Left ventricle myocardium superior (tissue), 1 donor: ENCODE results near the gene UPK3BL1. TPM values are rescaled to one million over a fixed set of nuclear protein-coding genes. Genes with fewer than 3 reads are reported as not detected.
"Not testable (repeated sequence)": the region's sequence is repeated elsewhere in the genome, so short reads cannot be mapped to it uniquely, and the experiment has no call there.

Experiments
- ATAC-seq: fragments of 200-7000 bp; cut with Tn5 transposase; one replicate; pipeline ENCODE4 v1.9.1; 2020; ENCODE audit warnings: mild to moderate bottlenecking, moderate library complexity
- DNase-seq: peaks from one replicate; pipeline ENCODE4 v3.0.0-alpha.2; 2020
- intact Hi-C: fragments of 100-400 bp; cut with micrococcal nuclease; formaldehyde crosslinking; loops from one replicate; pipeline ENCODE4 v1.11.0; 2022
- long read RNA-seq: library from polyadenylated mRNA; unstranded; transcript quantifications from one replicate; pipeline ENCODE4 v2.0.0, GENCODE V29; 2021
- total RNA-seq: library from RNA; stranded (reverse); fragmentation: NEBNext Ultra II Directional; extraction: Animal tissue kit (Norgen Biotek cat#: 25700); gene quantifications from one replicate; pipeline ENCODE4 v1.2.1, GENCODE V29; 2021
- donor health status: DM: no; HTN: yes; CAD: no; lungs with severe emphysema.

The UPK3BL1 gene
- 13.0 TPM for total RNA-seq
- long read RNA-seq, partial matches to known transcripts = 0 of 2 reads
- long read RNA-seq, other reads (novel, unspliced or antisense) = 0 of 2 reads

GRCh38 chr7:102642691-102643090, at the start of gene UPK3BL1:
Gene UPK3BL1 (minus strand): TSS chr7:102642791. CDS start chr7:102642741, 50 bp downstream.
- ATAC-seq = peak; percentile 57
- intact Hi-C loops, DNase-seq: not testable (repeated sequence)

- DNase-seq, ATAC-seq, intact Hi-C loops: not testable (repeated sequence)
Observed at GRCh38 chr7:102690602-102691001, 48.0 kb upstream of the UPK3BL1 start.

GRCh38 chr7:102689436-102690282, 47.1 kb upstream of the UPK3BL1 start:
- ATAC-seq = peak; percentile 55
- intact Hi-C loops, DNase-seq: not testable (repeated sequence)

- intact Hi-C loops, DNase-seq: not testable (repeated sequence)
- ATAC-seq = peak; percentile 93
Observed at GRCh38 chr7:102688299-102689036, 45.9 kb upstream of the UPK3BL1 start.

GRCh38 chr7:102682560-102682959, 40.0 kb upstream of the UPK3BL1 start:
- intact Hi-C loops, ATAC-seq: not testable (repeated sequence)

GRCh38 chr7:102680780-102681179, 38.2 kb upstream of the UPK3BL1 start:
- DNase-seq, intact Hi-C loops: not testable (repeated sequence)
- peak; percentile 19 for ATAC-seq

More at GRCh38 chr7:102682560-102682959, 40.0 kb upstream of the UPK3BL1 start:
- not testable (repeated sequence) for DNase-seq

GRCh38 chr7:102675545-102675944, 33.0 kb upstream of the UPK3BL1 start:
- intact Hi-C loops, DNase-seq, ATAC-seq: not testable (repeated sequence)

- intact Hi-C loops, ATAC-seq, DNase-seq: not testable (repeated sequence)
Observed at GRCh38 chr7:102673447-102674067, 31.0 kb upstream of the UPK3BL1 start.

- ATAC-seq, intact Hi-C loops, DNase-seq: not testable (repeated sequence)
Observed at GRCh38 chr7:102671956-102672307, 29.3 kb upstream of the UPK3BL1 start.

GRCh38 chr7:102671166-102671955, 28.8 kb upstream of the UPK3BL1 start, which contains the start of gene POLR2J2:
Gene POLR2J2 (minus strand): TSS chr7:102671663. CDS start chr7:102671601, 62 bp downstream.
- intact Hi-C loops = not testable (repeated sequence)
- peak; percentile 90 for DNase-seq
- ATAC-seq = peak; percentile 91

- ATAC-seq, intact Hi-C loops, DNase-seq: not testable (repeated sequence)
Observed at GRCh38 chr7:102667523-102667922, 24.9 kb upstream of the UPK3BL1 start.

GRCh38 chr7:102666850-102667249, 24.3 kb upstream of the UPK3BL1 start:
- ATAC-seq, intact Hi-C loops, DNase-seq: not testable (repeated sequence)

- intact Hi-C loops, DNase-seq, ATAC-seq: not testable (repeated sequence)
Observed at GRCh38 chr7:102664765-102665164, 22.2 kb upstream of the UPK3BL1 start.

- DNase-seq, intact Hi-C loops: not testable (repeated sequence)
- ATAC-seq = peak; percentile 33
Observed at GRCh38 chr7:102649924-102650323, 7.3 kb upstream of the UPK3BL1 start, which contains the start of gene SPDYE2B. Gene SPDYE2B (plus strand): TSS chr7:102650319. CDS start chr7:102652349, 2,030 bp downstream.

- intact Hi-C loops, ATAC-seq, DNase-seq: not testable (repeated sequence)
Observed at GRCh38 chr7:102647813-102648212, 5.2 kb upstream of the UPK3BL1 start.

- ATAC-seq, intact Hi-C loops, DNase-seq: not testable (repeated sequence)
Observed at GRCh38 chr7:102643404-102643803, 813 bp upstream of the UPK3BL1 start.

GRCh38 chr7:102638848-102639247, 3.7 kb downstream of the UPK3BL1 start:
- DNase-seq (peak; percentile 28), ATAC-seq (peak; percentile 3)
- intact Hi-C loops = not testable (repeated sequence)

- intact Hi-C loops, ATAC-seq: not testable (repeated sequence)
- peak; percentile 18 for DNase-seq
Observed at GRCh38 chr7:102636956-102637355, 5.6 kb downstream of the UPK3BL1 start.
